Skeletal muscle tissue (tissue), 4 donors: Measurements from ENCODE around the gene KCND3. TPM values are rescaled to one million over a fixed set of nuclear protein-coding genes. Genes with fewer than 3 reads are reported as not detected.

Experiments used
- H3K27ac ChIP-seq: one replicate; pipeline ENCODE4 v1.7.0; 2013; ENCODE audit warnings: mild to moderate bottlenecking, low read depth, low read length, inconsistent platforms
- H3K27me3 ChIP-seq, 3 donors: one replicate each; pipeline ENCODE4 v1.7.0; 2013; ENCODE audit warnings: low read length in 3 of 3; ENCODE audit not compliant: control insufficient read depth in 3 of 3, insufficient read depth in 3 of 3
- H3K36me3 ChIP-seq, 3 donors: one replicate each; pipeline ENCODE4 v1.7.0; 2013; ENCODE audit warnings: low read length in 3 of 3; ENCODE audit not compliant: control insufficient read depth in 3 of 3, insufficient read depth in 3 of 3
- H3K4me1 ChIP-seq, 3 donors: one replicate each; pipeline ENCODE4 v1.7.0; 2013; ENCODE audit warnings: low read length in 3 of 3, mild to moderate bottlenecking in 3 of 3; ENCODE audit not compliant: control insufficient read depth in 3 of 3, insufficient read depth in 3 of 3
- H3K4me3 ChIP-seq, 3 donors: one replicate each; pipeline ENCODE4 v1.7.0; 2013; ENCODE audit warnings: low read length in 3 of 3
- H3K9ac ChIP-seq, 3 donors: one replicate each; pipeline ENCODE4 v1.7.0; 2013; ENCODE audit warnings: low read length in 3 of 3, mild to moderate bottlenecking in 3 of 3, moderate library complexity in 2 of 3, low read depth in 1 of 3
- H3K9me3 ChIP-seq, 3 donors: one replicate each; pipeline ENCODE4 v1.7.0; 2013; ENCODE audit warnings: low read length in 3 of 3; ENCODE audit not compliant: control insufficient read depth in 3 of 3
- total RNA-seq: library from RNA; depleted of rRNA; stranded (reverse); fragments of >200 nt; gene quantifications from one replicate; pipeline ENCODE4 v1.2.3, GENCODE V29; 2014
- donor health status: Osteomylitis.

The KCND3 gene
- total RNA-seq, 1 donor from 2014 or later, result 1.0 TPM

GRCh38 chr1:111770916-111771315 is 218.6 kb downstream of the KCND3 start:
- Histone ChIP-seq H3K9me3 (no peaks in the 10 kb centered on the region), H3K9ac (no peak overlapping the region), H3K27me3 (no peaks in the 10 kb centered on the region), H3K4me1 (peaks cover 0 to 5% (median 2%) of the 10 kb centered on the region in 3 donors), H3K36me3 (peaks cover 6 to 26% (median 16%) of the 10 kb centered on the region in 3 donors), H3K27ac (no peak overlapping the region), H3K4me3 (no peak overlapping the region)

GRCh38 chr1:111769517-111770146 is 219.8 kb downstream of the KCND3 start:
- Histone ChIP-seq H3K27me3 (no peaks in the 10 kb centered on the region), H3K9me3 (no peaks in the 10 kb centered on the region), H3K4me1 (peaks cover 0 to 5% (median 2%) of the 10 kb centered on the region in 3 donors), H3K27ac (no peak overlapping the region), H3K9ac (no peak overlapping the region), H3K36me3 (peaks cover 3 to 25% (median 19%) of the 10 kb centered on the region in 3 donors), H3K4me3 (no peak overlapping the region)

GRCh38 chr1:111768625-111769024 is 220.8 kb downstream of the KCND3 start:
- Histone ChIP-seq H3K36me3 (peaks cover 3 to 23% (median 18%) of the 10 kb centered on the region in 3 donors), H3K9ac (no peak overlapping the region), H3K9me3 (no peaks in the 10 kb centered on the region), H3K4me3 (no peak overlapping the region), H3K27me3 (no peaks in the 10 kb centered on the region), H3K4me1 (peaks cover 0 to 5% (median 2%) of the 10 kb centered on the region in 3 donors), H3K27ac (no peak overlapping the region)

GRCh38 chr1:111768023-111768422 is 221.4 kb downstream of the KCND3 start:
- H3K36me3 ChIP-seq, result peaks cover 5 to 26% (median 24%) of the 10 kb centered on the region in 3 donors
- H3K9ac ChIP-seq, result no peak overlapping the region
- no peaks in the 10 kb centered on the region for H3K27me3 ChIP-seq
- H3K4me1 ChIP-seq, result peaks cover 0 to 5% (median 2%) of the 10 kb centered on the region in 3 donors
- no peak overlapping the region for H3K4me3 ChIP-seq
- no peak overlapping the region for H3K27ac ChIP-seq
- H3K9me3 ChIP-seq, result no peaks in the 10 kb centered on the region

GRCh38 chr1:111762332-111762731 is 227.1 kb downstream of the KCND3 start:
- Histone ChIP-seq H3K27me3 (no peaks in the 10 kb centered on the region), H3K27ac (no peak overlapping the region), H3K4me1 (peaks cover 0 to 3% (median 0%) of the 10 kb centered on the region in 3 donors), H3K9me3 (no peaks in the 10 kb centered on the region), H3K9ac (no peak overlapping the region), H3K36me3 (peaks cover 8 to 50% (median 49%) of the 10 kb centered on the region in 3 donors), H3K4me3 (no peak overlapping the region)

GRCh38 chr1:111761717-111762116 is 227.8 kb downstream of the KCND3 start:
- Histone ChIP-seq H3K4me1 (peaks cover 3 to 9% (median 5%) of the 10 kb centered on the region in 3 donors), H3K27ac (no peak overlapping the region), H3K9ac (no peak overlapping the region), H3K9me3 (no peaks in the 10 kb centered on the region), H3K27me3 (no peaks in the 10 kb centered on the region), H3K4me3 (no peak overlapping the region), H3K36me3 (peaks cover 8 to 48% (median 47%) of the 10 kb centered on the region in 3 donors)

GRCh38 chr1:111758373-111758772 is 231.1 kb downstream of the KCND3 start:
- Histone ChIP-seq H3K9ac (no peak overlapping the region), H3K4me3 (no peak overlapping the region), H3K9me3 (no peaks in the 10 kb centered on the region), H3K36me3 (peaks cover 4 to 34% (median 31%) of the 10 kb centered on the region in 3 donors), H3K27me3 (no peaks in the 10 kb centered on the region), H3K4me1 (peaks cover 10 to 25% (median 14%) of the 10 kb centered on the region in 3 donors), H3K27ac (no peak overlapping the region)

GRCh38 chr1:111756124-111756513 is 233.3 kb downstream of the KCND3 start:
- Histone ChIP-seq H3K9ac (peak overlapping the region; percentile 90 to 94 (median 90)), H3K27ac (peak overlapping the region; percentile 96), H3K27me3 (no peaks in the 10 kb centered on the region), H3K4me3 (peak overlapping the region; percentile 90 to 96 (median 95)), H3K4me1 (peaks cover 10 to 25% (median 14%) of the 10 kb centered on the region in 3 donors), H3K9me3 (no peaks in the 10 kb centered on the region), H3K36me3 (peaks cover 0 to 16% (median 16%) of the 10 kb centered on the region in 3 donors)

GRCh38 chr1:111755331-111756123 is 233.9 kb downstream of the KCND3 start, which contains the start of gene DDX20:
DDX20 (plus strand) TSS chr1:111755901; CDS start chr1:111755925, 24 bp downstream.
- Histone ChIP-seq H3K9me3 (no peaks in the 10 kb centered on the region), H3K4me1 (peaks cover 10 to 25% (median 14%) of the 10 kb centered on the region in 3 donors), H3K27ac (peak within 1 kb of the TSS; percentile 96), H3K27me3 (no peaks in the 10 kb centered on the region), H3K36me3 (peaks cover 0 to 11% (median 10%) of the 10 kb centered on the region in 3 donors), H3K9ac (peak within 1 kb of the TSS; percentile 90 to 94 (median 90)), H3K4me3 (peak within 1 kb of the TSS; percentile 90 to 96 (median 95))

GRCh38 chr1:111754984-111755330 is 234.5 kb downstream of the KCND3 start:
- Histone ChIP-seq H3K9me3 (no peaks in the 10 kb centered on the region), H3K4me3 (peak overlapping the region; percentile 90 to 96 (median 95)), H3K9ac (peak overlapping the region; percentile 90 to 94 (median 90)), H3K27ac (peak overlapping the region; percentile 96), H3K4me1 (peaks cover 10 to 25% (median 14%) of the 10 kb centered on the region in 3 donors), H3K27me3 (no peaks in the 10 kb centered on the region), H3K36me3 (peaks cover 0 to 8% (median 8%) of the 10 kb centered on the region in 3 donors)
